Activated CD8-positive, alpha-beta memory T cell treated with anti-CD3 and anti-CD28 coated beads, Interleukin-2, amount 50 U/mL, for 1 hour (primary cell): ENCODE measurements around the gene CKAP2L.
"Not testable (repeated sequence)": the region's sequence is repeated elsewhere in the genome, so short reads cannot be mapped to it uniquely, and the experiment has no call there.

ENCODE experiments used
- DNase-seq: peaks from one replicate; pipeline ENCODE4 v3.0.0-alpha.2; 2020; ENCODE audit errors: extremely low read depth

Gene CKAP2L

DNA sequence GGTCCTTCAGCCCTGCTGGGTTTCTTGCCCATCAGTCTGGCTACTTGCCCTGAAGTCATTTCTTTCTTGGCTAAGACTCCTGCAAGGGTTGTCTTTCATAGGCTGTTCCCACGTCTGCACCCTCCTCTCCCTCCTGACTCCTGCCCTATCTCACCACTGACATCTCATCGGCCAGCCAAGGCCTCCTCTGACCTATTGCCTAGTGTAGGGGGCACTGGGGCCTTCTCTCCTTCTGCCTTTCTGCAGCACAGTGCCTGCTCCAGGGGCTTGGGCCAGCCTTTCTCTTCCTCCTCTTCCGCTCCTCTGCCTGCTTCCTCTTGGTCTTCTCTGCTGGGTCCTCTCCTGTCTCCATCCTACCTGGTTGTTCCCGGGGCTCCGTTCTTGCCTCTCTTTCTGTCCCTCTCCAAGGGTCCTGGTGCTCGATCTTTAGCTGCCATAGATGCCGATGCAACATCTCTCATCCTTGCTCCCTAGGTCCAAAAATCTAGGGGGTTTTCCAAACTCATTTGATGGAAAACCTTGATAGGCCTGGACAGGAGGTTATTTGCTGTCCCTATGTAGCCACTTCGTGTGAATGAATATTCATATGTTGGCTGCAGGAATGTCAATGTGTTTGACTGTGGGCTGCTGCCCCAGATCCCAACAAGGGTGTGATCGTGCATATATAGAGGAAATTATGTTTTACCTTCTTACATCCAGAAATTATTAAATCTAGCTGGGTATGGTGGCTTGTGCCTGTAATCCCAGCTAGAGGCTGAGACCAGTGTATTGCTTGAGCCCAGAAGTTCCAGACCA, 53.3 kb downstream of the CKAP2L start:
- no peak for DNase-seq

DNA sequence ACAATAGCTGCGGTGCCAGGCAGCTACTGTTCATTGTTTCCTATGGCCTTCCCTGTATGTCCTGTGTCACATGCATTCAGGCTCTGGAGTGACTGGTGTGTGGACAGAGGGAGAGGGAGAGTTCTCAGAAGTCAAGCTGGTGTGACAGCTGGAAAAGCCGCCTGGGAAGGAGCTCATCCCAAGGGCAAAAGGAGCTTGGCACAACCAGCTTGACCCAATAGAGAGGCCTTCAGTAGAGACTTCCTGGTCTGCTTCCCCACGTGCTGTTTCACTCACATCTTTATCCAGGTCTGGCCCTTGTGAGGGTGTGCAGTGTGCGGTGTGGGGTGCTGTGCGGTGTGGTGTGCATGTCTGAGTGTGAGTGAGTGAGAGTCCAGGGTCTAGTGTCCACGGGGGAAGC, 54.7 kb downstream of the CKAP2L start:
- no peak for DNase-seq

- no peak for DNase-seq
Measured at GRCh38 chr2:112708968-112709367, 55.4 kb downstream of the CKAP2L start.

- DNase-seq, result not testable (repeated sequence)
Measured at GRCh38 chr2:112706947-112707346, 57.5 kb downstream of the CKAP2L start.

DNA sequence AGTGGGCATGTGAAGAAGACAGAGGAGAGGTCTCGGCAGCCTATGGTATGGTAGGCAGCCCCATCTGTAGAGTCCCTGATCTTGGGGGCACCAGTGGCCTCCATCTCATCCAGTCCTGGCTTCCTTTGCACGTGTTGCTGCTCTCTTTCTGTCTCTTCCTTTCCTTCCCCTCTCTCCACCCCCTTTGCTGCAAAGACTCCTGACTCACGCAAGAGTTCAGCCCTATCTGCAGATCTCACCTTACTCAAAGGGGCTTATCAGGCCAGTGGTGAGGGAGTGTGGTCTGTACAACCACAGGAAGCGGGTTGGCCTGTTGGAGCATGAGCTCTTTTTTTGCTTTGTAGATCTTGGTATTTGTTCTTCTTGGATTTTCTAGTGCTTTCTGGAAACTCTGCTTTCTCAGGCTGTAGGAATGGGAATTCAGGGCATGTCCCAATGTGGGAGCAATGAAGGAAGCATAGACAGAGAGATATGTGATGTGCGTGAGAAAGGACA, 58.2 kb downstream of the CKAP2L start:
- DNase-seq, result no peak

GRCh38 chr2:112705575-112705974, 58.8 kb downstream of the CKAP2L start:
- DNase-seq, result no peak

- DNase-seq, result no peak
Measured at GRCh38 chr2:112703684-112704083, 60.7 kb downstream of the CKAP2L start.

GRCh38 chr2:112701052-112701451, 63.4 kb downstream of the CKAP2L start:
- no peak for DNase-seq

DNA sequence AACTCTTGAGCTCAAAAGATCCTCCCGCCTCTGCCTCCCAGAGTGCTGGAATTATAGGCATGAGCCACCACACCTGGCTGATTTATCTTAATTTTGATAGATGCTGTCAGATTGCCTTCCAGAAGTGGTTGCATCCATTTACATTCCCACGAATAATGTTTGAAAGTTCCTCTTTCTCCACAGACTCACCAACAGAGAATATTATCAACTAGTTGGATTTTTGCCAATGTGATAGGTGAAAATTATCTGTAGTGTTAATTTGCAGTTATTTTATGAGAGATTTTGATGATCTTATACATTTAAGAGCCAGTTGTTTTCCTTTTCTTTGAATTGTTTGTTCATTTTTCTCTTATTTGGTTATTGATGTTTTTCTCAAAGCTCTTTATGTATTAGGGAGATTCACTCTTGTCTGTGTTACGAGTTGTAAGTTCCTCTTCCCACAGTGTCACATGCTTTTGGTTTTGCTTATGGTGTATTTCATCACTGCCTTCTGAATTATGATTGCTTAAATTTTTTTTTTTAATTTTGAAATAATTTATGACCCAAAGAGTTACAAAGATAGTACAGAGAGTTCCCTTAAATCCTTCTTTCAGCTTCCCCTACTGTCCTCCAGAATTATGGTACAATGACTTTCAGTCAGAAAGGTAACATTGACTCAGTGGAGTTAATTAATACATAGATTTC, 64.3 kb downstream of the CKAP2L start:
- no peak for DNase-seq

DNA sequence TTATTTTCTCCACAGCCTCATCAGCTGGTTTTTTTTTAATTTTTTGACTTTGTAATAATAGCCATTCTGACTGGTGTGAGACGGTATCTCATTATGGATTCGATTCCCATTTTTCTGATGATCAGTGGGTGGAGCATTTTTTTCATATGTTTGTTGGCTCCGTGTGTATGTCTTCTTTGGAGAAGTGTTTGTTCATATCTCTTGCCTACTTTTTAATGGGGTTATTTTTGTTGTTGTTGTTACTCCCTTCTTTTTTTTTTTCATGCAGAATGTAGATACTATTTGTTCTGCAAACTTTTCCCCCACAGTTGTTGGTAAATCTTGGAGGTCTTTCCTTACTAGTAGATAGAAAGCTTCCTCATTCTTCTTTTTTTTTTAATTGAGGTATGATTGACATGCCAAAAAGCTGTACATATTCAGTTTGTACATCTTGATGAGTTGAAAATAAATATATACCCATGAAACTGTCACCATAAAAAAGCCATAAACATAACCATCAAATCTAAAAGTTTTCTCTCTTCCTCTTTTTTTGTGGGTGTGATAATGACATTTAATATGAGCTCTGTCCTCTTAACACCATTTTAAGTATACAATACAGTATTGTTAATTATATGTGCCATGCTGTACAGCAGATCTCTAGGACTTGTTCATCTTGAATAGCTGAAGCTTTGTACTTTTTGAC, 65.4 kb downstream of the CKAP2L start:
- DNase-seq, result no peak

GRCh38 chr2:112694182-112694581, 70.2 kb downstream of the CKAP2L start:
- DNase-seq, result no peak

DNA sequence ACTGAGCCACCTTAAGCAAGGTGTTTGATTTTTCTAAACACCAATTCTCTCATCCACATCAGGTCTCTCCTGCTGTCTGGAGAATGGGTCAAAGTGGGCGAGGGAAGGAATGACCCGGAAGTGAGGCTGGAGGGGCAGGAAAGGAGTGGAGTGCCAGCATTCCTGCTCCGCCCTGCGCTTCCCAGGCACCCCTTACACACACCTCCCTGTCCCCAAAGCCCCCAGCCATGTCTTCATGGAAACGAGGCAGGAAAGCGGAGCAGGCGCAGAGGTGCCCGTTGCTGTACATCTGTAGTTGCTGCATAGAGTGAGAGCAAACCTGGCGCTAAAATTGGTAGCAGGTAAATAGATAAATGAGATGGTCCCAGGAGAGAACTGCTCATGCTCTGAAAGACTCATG, 70.8 kb downstream of the CKAP2L start:
- DNase-seq, result no peak

- DNase-seq, result no peak
Measured at GRCh38 chr2:112692918-112693317, 71.5 kb downstream of the CKAP2L start.

GRCh38 chr2:112692495-112692911, 71.9 kb downstream of the CKAP2L start:
- no peak for DNase-seq

- DNase-seq, result no peak
Measured at GRCh38 chr2:112691881-112692281, 72.5 kb downstream of the CKAP2L start.

DNA sequence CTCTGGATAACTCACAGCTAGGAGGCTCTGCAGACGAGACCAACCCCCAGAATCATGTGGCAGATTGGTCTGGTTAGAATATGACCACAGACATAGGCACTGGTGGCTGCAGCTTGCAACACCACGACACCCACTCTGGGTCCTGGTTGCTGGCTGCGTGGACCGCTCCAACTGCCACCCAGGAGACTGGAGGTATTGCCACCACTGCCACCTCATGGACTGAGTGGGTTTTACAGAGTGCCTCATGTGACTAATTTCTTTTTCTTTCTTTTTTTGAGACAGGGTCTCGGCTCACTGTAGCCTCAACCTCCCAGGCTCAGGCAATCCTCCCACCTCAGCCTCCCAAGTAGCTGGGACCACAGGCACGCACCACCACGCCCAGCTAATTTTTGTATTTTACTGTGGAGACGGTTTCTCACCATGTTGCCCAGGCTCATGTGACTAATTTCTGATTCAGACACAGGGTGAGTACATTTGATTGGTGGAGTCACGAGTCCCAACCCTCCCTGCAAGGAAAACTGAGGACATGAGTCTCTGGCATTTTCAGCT, 73.5 kb downstream of the CKAP2L start:
- peak; percentile 40 for DNase-seq

DNA sequence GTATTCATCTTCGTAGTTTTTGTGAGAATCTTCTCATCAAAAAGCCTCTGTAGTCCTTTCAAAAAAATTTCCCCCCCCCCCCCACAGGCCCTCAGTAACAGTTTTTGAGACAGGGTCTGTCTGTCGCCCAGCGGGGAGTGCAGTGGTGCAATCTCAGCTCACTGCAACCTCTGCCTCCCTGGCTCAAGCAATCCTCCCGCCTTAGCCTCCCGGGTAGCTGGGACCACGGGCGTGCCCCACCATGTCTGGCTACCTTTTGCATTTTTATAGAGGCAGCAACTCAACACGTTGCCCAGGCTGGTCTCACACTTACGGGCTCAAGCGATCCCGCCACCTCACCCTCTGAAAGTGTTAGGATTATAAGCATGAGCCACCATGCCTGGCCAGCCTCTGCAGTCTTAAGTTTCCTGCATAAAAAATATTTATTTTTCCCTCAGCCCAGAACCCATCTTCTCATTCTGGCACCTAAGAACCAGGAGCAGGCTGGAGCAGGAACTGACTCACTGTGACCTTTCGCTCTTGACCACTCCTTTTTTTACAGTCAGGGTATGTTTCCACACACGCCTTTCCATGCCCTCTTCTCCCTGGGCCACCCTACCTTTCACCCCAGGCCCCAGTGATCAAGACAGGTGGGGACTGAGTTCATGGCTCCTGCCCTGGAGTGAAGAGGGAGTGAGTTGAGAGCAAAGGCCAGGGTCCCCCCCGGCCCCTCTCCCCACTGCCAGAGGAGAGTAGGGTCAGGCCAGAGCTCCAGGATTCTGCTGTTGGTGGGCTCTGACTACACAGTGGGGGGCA, 76.1 kb downstream of the CKAP2L start:
- DNase-seq, result no peak

DNA sequence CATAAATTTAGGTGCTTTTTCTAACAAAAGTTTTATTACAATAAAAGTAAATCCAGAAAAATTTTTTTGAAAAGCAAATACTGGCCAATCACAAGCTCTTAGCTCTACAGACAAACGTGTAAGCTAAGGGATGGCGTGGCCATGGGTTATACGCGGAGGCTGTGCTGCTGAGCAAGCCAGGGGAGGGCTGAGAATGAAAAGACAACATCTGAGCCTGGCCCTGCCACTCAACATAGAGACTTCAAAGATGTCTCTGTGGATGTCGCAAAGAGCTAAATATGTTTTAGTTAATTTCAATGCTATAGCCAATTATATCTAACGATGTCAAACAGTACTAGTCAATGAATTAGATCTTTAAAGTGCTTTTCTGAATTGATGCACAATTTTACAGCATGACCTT, 76.9 kb downstream of the CKAP2L start:
- no peak for DNase-seq
